ENCODE results near the gene FSD1.

FSD1 gene

GRCh38 chr19:4360081-4360569 is 55.7 kb downstream of the FSD1 start:
- H3K9ac ChIP-seq (ENCODE audit: low read length in 2 of 2): no peak overlapping the region
- no peaks in the 10 kb centered on the region for H3K9me3 ChIP-seq (ENCODE audit: control insufficient read depth in 2 of 2, low read length in 2 of 2)
- H3K27ac ChIP-seq (ENCODE audit: low read length): no peak overlapping the region
- no peaks in the 10 kb centered on the region for H3K27me3 ChIP-seq (ENCODE audit: control insufficient read depth in 1 of 2, insufficient read depth in 2 of 2, low read length in 2 of 2)
- peaks cover 7 to 25% of the 10 kb centered on the region in 2 donors for H3K36me3 ChIP-seq (ENCODE audit: control insufficient read depth in 2 of 2, insufficient read depth in 2 of 2, low read length in 2 of 2)
- H3K4me1 ChIP-seq (ENCODE audit: control insufficient read depth, insufficient read depth, low read length): peaks cover 13% of the 10 kb centered on the region
- no peak overlapping the region for H3K4me3 ChIP-seq (ENCODE audit: low read length in 2 of 2)

- H3K27ac ChIP-seq (ENCODE audit: low read length): no peak overlapping the region
- H3K27me3 ChIP-seq (ENCODE audit: control insufficient read depth in 1 of 2, insufficient read depth in 2 of 2, low read length in 2 of 2): no peaks in the 10 kb centered on the region
- H3K4me3 ChIP-seq (ENCODE audit: low read length in 2 of 2): no peak overlapping the region
- H3K4me1 ChIP-seq (ENCODE audit: control insufficient read depth, insufficient read depth, low read length): peaks cover 13% of the 10 kb centered on the region
- peaks cover 13 to 28% of the 10 kb centered on the region in 2 donors for H3K36me3 ChIP-seq (ENCODE audit: control insufficient read depth in 2 of 2, insufficient read depth in 2 of 2, low read length in 2 of 2)
- H3K9ac ChIP-seq (ENCODE audit: low read length in 2 of 2): no peak overlapping the region
- no peaks in the 10 kb centered on the region for H3K9me3 ChIP-seq (ENCODE audit: control insufficient read depth in 2 of 2, low read length in 2 of 2)
Measured at GRCh38 chr19:4360641-4361151, 56.3 kb downstream of the FSD1 start.

DNA sequence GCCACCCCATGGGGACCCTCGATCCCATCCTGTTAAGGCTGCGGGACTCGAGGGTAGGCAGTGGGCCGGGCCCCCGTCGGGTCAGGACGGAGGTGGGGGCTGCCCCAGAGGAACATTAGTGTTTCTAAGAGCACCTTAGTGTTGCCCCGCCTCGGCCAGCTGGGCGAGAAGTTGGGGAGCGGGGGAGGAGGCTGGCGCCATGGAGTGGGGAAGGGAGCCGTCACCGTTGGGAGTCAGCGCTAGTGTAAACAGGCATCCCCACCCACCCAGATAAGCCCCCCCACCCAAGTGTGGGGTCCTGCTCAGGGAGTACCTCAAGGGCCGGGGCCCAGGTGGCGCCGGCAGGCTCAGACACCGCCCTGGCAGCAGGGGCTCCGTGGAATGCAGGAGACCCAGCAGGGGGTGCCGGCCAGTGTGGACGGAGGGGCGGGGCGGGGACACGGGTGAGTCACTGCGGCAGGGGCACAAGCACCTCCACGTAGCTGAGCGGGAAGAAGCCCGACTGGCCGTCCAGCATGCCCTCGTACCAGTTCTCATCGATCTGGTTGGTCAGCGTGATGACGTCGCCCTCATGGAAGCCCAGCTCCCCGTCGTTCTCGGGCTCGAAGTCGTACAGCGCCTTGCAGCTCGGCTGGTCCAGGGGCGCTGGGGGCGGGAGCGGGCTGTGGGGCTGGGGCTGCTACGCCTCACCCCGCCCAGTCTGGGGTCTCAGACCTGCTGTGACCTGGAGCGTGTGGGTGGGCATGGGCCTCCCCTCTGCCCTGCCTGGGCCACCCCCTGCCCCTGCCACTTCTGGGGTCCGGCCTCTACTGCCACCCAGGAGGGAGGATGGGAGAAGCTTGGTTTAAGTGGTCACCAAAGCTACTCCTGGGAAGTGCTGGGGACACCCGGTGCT is 57.0 kb downstream of the FSD1 start:
- H3K4me3 ChIP-seq (ENCODE audit: low read length in 2 of 2): no peak overlapping the region
- H3K4me1 ChIP-seq (ENCODE audit: control insufficient read depth, insufficient read depth, low read length): peaks cover 13% of the 10 kb centered on the region
- no peaks in the 10 kb centered on the region for H3K27me3 ChIP-seq (ENCODE audit: control insufficient read depth in 1 of 2, insufficient read depth in 2 of 2, low read length in 2 of 2)
- H3K27ac ChIP-seq (ENCODE audit: low read length): no peak overlapping the region
- H3K9ac ChIP-seq (ENCODE audit: low read length in 2 of 2): no peak overlapping the region
- no peaks in the 10 kb centered on the region for H3K9me3 ChIP-seq (ENCODE audit: control insufficient read depth in 2 of 2, low read length in 2 of 2)
- H3K36me3 ChIP-seq (ENCODE audit: control insufficient read depth in 2 of 2, insufficient read depth in 2 of 2, low read length in 2 of 2): peaks cover 17 to 35% of the 10 kb centered on the region in 2 donors

DNA sequence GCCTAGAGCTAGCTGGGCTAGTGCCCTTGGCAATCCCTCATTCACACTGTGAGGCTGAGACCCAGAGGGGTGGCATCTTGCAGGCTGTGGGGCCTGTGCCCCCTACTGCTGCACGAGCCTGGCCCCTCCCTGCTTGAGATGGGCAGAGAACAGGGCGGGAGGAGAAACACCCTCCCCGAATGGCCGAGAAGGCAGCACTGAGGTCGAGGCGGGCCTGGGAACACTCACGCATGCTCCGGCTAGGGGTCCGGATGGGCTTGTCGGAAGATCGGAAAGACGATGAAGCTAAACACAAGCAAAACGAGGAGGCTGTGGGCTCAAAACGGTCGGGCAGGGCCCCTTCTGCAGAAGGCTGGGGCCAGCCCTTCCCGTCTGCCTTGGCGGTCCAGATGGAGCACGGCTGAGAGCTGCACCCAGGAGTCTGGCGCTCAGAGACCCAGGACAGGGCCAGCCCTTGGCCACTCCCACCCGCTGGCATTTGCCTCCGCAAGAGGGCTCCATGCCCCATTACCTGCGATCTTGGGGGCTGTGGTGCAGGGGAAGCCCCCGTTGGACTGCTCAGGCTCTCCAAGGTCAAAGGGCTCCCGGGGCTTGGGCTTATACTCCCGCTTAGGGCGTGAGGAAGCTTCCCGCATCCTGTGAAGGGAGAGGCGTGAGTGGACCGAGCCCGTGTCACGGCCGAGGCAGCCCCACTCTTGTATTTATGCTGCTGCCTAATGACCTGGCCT is 57.9 kb downstream of the FSD1 start:
- no peak overlapping the region for H3K4me3 ChIP-seq (ENCODE audit: low read length in 2 of 2)
- peaks cover 13% of the 10 kb centered on the region for H3K4me1 ChIP-seq (ENCODE audit: control insufficient read depth, insufficient read depth, low read length)
- H3K27me3 ChIP-seq (ENCODE audit: control insufficient read depth in 1 of 2, insufficient read depth in 2 of 2, low read length in 2 of 2): no peaks in the 10 kb centered on the region
- H3K9ac ChIP-seq (ENCODE audit: low read length in 2 of 2): no peak overlapping the region
- H3K36me3 ChIP-seq (ENCODE audit: control insufficient read depth in 2 of 2, insufficient read depth in 2 of 2, low read length in 2 of 2): peaks cover 17 to 35% of the 10 kb centered on the region in 2 donors
- H3K9me3 ChIP-seq (ENCODE audit: control insufficient read depth in 2 of 2, low read length in 2 of 2): no peaks in the 10 kb centered on the region
- no peak overlapping the region for H3K27ac ChIP-seq (ENCODE audit: low read length)

DNA sequence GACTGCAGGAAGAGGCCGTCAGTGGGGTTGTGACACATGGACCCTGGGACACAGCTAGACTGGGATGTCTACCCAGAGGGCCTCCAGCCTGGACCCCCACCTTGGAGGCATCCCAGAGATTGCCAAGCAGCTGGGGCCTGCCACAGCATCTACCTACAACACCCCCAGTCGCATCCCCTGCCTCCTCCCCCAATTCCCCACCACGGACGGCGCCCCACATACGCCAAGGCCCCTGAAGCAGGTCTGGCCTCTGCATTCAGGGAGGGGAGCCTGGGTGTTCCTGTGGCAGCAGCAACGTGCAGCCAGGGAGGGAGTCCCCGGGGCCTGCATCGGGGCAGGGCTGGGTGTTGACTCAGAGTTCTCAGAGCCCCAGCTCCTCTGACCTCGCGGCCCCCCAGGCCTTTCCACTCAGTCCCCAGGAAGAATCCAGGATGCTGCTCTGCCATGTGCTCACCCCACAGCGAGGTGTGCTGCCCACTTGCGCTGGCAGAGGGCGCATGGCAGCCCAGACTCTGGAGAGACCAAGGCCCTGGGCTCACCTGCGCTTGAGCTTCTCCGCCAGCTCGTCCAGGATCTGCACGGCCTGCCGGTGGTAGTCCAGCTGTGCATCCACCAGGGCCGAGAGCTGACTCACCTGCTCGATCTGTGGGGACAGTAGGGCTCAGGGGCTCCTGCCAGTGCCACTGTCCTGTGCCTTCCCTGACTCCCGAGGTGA is 58.6 kb downstream of the FSD1 start:
- Histone ChIP-seq H3K36me3 (ENCODE audit: control insufficient read depth in 2 of 2, insufficient read depth in 2 of 2, low read length in 2 of 2) (peaks cover 17 to 35% of the 10 kb centered on the region in 2 donors), H3K9me3 (ENCODE audit: control insufficient read depth in 2 of 2, low read length in 2 of 2) (no peaks in the 10 kb centered on the region), H3K27ac (ENCODE audit: low read length) (no peak overlapping the region), H3K4me1 (ENCODE audit: control insufficient read depth, insufficient read depth, low read length) (peaks cover 19% of the 10 kb centered on the region), H3K9ac (ENCODE audit: low read length in 2 of 2) (no peak overlapping the region), H3K4me3 (ENCODE audit: low read length in 2 of 2) (no peak overlapping the region), H3K27me3 (ENCODE audit: control insufficient read depth in 1 of 2, insufficient read depth in 2 of 2, low read length in 2 of 2) (no peaks in the 10 kb centered on the region)

GRCh38 chr19:4363571-4364304 is 59.3 kb downstream of the FSD1 start:
- no peak overlapping the region for H3K4me3 ChIP-seq (ENCODE audit: low read length in 2 of 2)
- peaks cover 27% of the 10 kb centered on the region for H3K4me1 ChIP-seq (ENCODE audit: control insufficient read depth, insufficient read depth, low read length)
- no peak overlapping the region for H3K27ac ChIP-seq (ENCODE audit: low read length)
- no peak overlapping the region for H3K9ac ChIP-seq (ENCODE audit: low read length in 2 of 2)
- no peaks in the 10 kb centered on the region for H3K27me3 ChIP-seq (ENCODE audit: control insufficient read depth in 1 of 2, insufficient read depth in 2 of 2, low read length in 2 of 2)
- peaks cover 17 to 34% of the 10 kb centered on the region in 2 donors for H3K36me3 ChIP-seq (ENCODE audit: control insufficient read depth in 2 of 2, insufficient read depth in 2 of 2, low read length in 2 of 2)
- no peaks in the 10 kb centered on the region for H3K9me3 ChIP-seq (ENCODE audit: control insufficient read depth in 2 of 2, low read length in 2 of 2)

DNA sequence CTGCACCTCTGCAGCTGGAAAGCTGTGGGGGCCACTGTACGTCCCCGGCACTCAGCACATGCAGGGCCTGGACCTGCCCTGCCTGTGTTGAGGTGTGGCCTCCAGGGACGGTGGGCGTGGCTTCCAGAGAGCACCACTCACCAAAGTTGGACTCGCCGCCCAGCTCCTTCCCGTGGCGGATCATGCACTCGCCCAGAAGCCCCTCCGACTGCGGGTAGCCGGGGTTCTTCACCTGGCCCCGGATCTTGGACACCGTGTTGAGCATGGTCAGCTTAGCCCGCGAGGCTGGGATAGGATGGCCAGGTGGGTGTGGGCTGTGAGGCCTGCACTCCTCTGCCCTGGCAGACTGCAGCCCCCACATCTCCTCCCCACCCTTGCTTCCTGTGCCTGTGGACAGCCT is 60.9 kb downstream of the FSD1 start:
- Histone ChIP-seq H3K4me3 (ENCODE audit: low read length in 2 of 2) (no peak overlapping the region), H3K27ac (ENCODE audit: low read length) (no peak overlapping the region), H3K36me3 (ENCODE audit: control insufficient read depth in 2 of 2, insufficient read depth in 2 of 2, low read length in 2 of 2) (peaks cover 17 to 24% of the 10 kb centered on the region in 2 donors), H3K9me3 (ENCODE audit: control insufficient read depth in 2 of 2, low read length in 2 of 2) (no peaks in the 10 kb centered on the region), H3K27me3 (ENCODE audit: control insufficient read depth in 1 of 2, insufficient read depth in 2 of 2, low read length in 2 of 2) (no peaks in the 10 kb centered on the region), H3K4me1 (ENCODE audit: control insufficient read depth, insufficient read depth, low read length) (peaks cover 38% of the 10 kb centered on the region), H3K9ac (ENCODE audit: low read length in 2 of 2) (no peak overlapping the region)

DNA sequence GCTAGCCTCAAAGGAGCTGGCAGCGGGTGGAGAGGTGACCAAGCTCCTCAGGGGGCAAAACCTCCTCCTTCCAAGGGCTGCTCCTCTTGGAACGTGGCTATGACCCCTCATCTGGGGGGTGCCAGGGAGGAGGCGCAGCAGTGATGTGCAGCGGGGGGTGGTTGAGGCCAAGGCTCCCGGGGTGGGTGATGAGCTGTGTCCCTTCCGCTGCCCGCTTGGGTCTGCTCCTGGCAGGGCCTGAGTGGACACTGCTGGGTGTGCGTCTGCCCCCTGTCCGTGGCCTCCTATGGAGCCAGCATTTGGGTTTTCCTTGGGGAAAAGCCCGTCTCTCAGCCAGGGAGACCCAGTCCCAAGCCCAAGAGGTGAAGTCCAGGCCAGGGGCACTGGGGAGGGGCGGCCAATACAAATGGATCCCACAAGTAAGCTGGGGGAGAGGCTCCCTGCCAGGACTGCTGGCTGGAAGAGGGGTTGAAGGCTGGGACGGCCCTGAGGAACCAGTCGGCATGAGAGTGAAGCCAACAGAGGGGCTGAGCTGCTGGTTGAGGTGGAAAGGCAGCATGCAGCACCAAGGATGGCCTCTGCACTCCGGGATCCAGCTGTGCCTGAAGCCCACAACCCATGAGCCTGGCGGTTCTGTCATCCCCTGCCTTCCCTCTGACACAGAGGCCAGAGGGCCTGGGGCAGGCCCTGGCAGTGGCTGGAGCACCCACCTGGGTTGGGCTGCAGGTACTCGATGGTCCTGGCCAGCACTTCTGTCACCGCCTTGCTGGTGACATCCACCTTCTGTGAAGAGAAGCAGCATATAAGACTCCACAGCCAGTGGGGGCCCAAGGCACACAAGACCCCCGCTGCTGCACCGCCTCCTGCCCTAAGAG is 61.6 kb downstream of the FSD1 start:
- H3K27me3 ChIP-seq (ENCODE audit: control insufficient read depth in 1 of 2, insufficient read depth in 2 of 2, low read length in 2 of 2): no peaks in the 10 kb centered on the region
- no peak overlapping the region for H3K27ac ChIP-seq (ENCODE audit: low read length)
- H3K36me3 ChIP-seq (ENCODE audit: control insufficient read depth in 2 of 2, insufficient read depth in 2 of 2, low read length in 2 of 2): peaks cover 17 to 24% of the 10 kb centered on the region in 2 donors
- H3K9me3 ChIP-seq (ENCODE audit: control insufficient read depth in 2 of 2, low read length in 2 of 2): no peaks in the 10 kb centered on the region
- no peak overlapping the region for H3K4me3 ChIP-seq (ENCODE audit: low read length in 2 of 2)
- H3K9ac ChIP-seq (ENCODE audit: low read length in 2 of 2): no peak overlapping the region
- peaks cover 39% of the 10 kb centered on the region for H3K4me1 ChIP-seq (ENCODE audit: control insufficient read depth, insufficient read depth, low read length)

- no peak overlapping the region for H3K4me3 ChIP-seq (ENCODE audit: low read length in 2 of 2)
- no peaks in the 10 kb centered on the region for H3K27me3 ChIP-seq (ENCODE audit: control insufficient read depth in 1 of 2, insufficient read depth in 2 of 2, low read length in 2 of 2)
- peaks cover 46% of the 10 kb centered on the region for H3K4me1 ChIP-seq (ENCODE audit: control insufficient read depth, insufficient read depth, low read length)
- peaks cover 17 to 24% of the 10 kb centered on the region in 2 donors for H3K36me3 ChIP-seq (ENCODE audit: control insufficient read depth in 2 of 2, insufficient read depth in 2 of 2, low read length in 2 of 2)
- no peak overlapping the region for H3K9ac ChIP-seq (ENCODE audit: low read length in 2 of 2)
- H3K9me3 ChIP-seq (ENCODE audit: control insufficient read depth in 2 of 2, low read length in 2 of 2): no peaks in the 10 kb centered on the region
- H3K27ac ChIP-seq (ENCODE audit: low read length): no peak overlapping the region
Measured at GRCh38 chr19:4366666-4367335, 62.4 kb downstream of the FSD1 start.
